DND-41 (cell line): ENCODE results near the gene ENPP1.

Experiments
- ATAC-seq: fragments of 200-7000 bp; cut with Tn5 transposase; 3 replicates; pipeline ENCODE4 v1.9.1; 2021; ENCODE audit warnings: low read depth; ENCODE audit not compliant: insufficient read depth
- DNase-seq: peaks from one replicate; pipeline ENCODE4 v3.0.0-alpha.2; 2020
- H2AFZ ChIP-seq: 2 replicates; pipeline ENCODE4 v1.6.0; 2012; ENCODE audit warnings: low read depth, low read length
- H3K27ac ChIP-seq: 2 replicates; pipeline ENCODE4 v1.5.1; 2012; ENCODE audit warnings: low read length, inconsistent platforms
- H3K27me3 ChIP-seq: fragments of 200-600 bp; sonication (generic); 2 replicates; pipeline ENCODE4 v1.6.0; 2012; ENCODE audit warnings: low read length, mild to moderate bottlenecking, inconsistent platforms; ENCODE audit not compliant: insufficient read depth, poor library complexity
- H3K36me3 ChIP-seq: 2 replicates; pipeline ENCODE4 v1.5.1; 2012; ENCODE audit warnings: low read length, inconsistent platforms; ENCODE audit not compliant: insufficient read depth
- H3K4me1 ChIP-seq: 2 replicates; pipeline ENCODE4 v1.5.1; 2012; ENCODE audit warnings: mild to moderate bottlenecking, low read length; ENCODE audit not compliant: insufficient read depth
- H3K4me2 ChIP-seq: 2 replicates; pipeline ENCODE4 v1.6.0; 2012; ENCODE audit warnings: mild to moderate bottlenecking, moderate library complexity, low read length, inconsistent platforms; ENCODE audit not compliant: insufficient read depth
- H3K4me3 ChIP-seq, 2 experiments: fragments of 200-600 bp in 1 of 2; shearing (Covaris generic) in 1 of 2; 2 replicates each; pipeline ENCODE4 v1.5.1; 2012 to 2016; ENCODE audit warnings: inconsistent platforms in 2 of 2, low read length in 2 of 2, mild to moderate bottlenecking in 2 of 2, low read depth in 1 of 2, moderate library complexity in 1 of 2
- H3K79me2 ChIP-seq: 2 replicates; pipeline ENCODE4 v1.6.0; 2012; ENCODE audit warnings: low read length, inconsistent platforms; ENCODE audit not compliant: insufficient read depth
- H3K9ac ChIP-seq: 2 replicates; pipeline ENCODE4 v1.6.0; 2012; ENCODE audit warnings: low read depth, mild to moderate bottlenecking, inconsistent platforms, low read length, moderate library complexity
- H3K9me3 ChIP-seq: 2 replicates; pipeline ENCODE4 v1.5.1; 2012; ENCODE audit warnings: low read length, moderate library complexity, mild to moderate bottlenecking, inconsistent platforms; ENCODE audit not compliant: insufficient read depth, severe bottlenecking
- H4K20me1 ChIP-seq: 2 replicates; pipeline ENCODE4 v1.6.0; 2012; ENCODE audit warnings: low read length; ENCODE audit not compliant: insufficient read depth
- EZH2 ChIP-seq: IDR thresholded peaks from 3 replicates; pipeline ENCODE4 v1.6.1; 2012; ENCODE audit warnings: borderline replicate concordance, low read depth, mild to moderate bottlenecking, moderate library complexity, low read length, inconsistent platforms; ENCODE audit not compliant: severe bottlenecking
- TF ChIP-seq, protein P1 (sequence below): IDR thresholded peaks from 2 replicates; pipeline ENCODE4 v1.5.1; 2012; ENCODE audit warnings: borderline replicate concordance, low read length, moderate library complexity, mild to moderate bottlenecking; ENCODE audit not compliant: poor library complexity, severe bottlenecking; ENCODE audit errors: extremely low read depth

The ENPP1 gene

DNA sequence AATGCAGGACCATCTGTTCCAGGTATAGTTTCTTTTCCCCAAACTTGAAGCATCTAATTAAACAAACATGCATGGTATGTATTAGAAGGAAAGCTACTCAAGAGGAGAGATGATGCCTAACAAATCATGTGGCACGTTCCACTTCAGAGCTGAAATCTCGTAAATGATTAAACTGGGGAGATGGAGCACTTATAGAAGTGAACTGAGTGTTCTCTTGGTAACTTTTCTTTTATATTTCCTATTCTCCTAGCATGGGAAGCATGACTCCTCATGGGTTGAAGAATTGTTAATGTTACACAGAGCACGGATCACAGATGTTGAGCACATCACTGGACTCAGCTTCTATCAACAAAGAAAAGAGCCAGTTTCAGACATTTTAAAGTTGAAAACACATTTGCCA lies 82.3 kb downstream of the ENPP1 start:
- H3K9me3 ChIP-seq: no peaks in the 10 kb centered on the region
- no peak overlapping the region for H3K4me2 ChIP-seq
- no peaks in the 10 kb centered on the region for H3K4me1 ChIP-seq
- H4K20me1 ChIP-seq: no peaks in the 10 kb centered on the region
- no peaks in the 10 kb centered on the region for H3K36me3 ChIP-seq
- no peak overlapping the region for H3K4me3 ChIP-seq
- peaks cover 3% of the 10 kb centered on the region for H3K27me3 ChIP-seq
- no peak overlapping the region for H3K27ac ChIP-seq
- ATAC-seq: no peak
- no peak for DNase-seq
- H3K79me2 ChIP-seq: no peaks in the 10 kb centered on the region
- H2AFZ ChIP-seq: no peak overlapping the region
- no peak overlapping the region for H3K9ac ChIP-seq
- TF ChIP-seq, protein P1, sequence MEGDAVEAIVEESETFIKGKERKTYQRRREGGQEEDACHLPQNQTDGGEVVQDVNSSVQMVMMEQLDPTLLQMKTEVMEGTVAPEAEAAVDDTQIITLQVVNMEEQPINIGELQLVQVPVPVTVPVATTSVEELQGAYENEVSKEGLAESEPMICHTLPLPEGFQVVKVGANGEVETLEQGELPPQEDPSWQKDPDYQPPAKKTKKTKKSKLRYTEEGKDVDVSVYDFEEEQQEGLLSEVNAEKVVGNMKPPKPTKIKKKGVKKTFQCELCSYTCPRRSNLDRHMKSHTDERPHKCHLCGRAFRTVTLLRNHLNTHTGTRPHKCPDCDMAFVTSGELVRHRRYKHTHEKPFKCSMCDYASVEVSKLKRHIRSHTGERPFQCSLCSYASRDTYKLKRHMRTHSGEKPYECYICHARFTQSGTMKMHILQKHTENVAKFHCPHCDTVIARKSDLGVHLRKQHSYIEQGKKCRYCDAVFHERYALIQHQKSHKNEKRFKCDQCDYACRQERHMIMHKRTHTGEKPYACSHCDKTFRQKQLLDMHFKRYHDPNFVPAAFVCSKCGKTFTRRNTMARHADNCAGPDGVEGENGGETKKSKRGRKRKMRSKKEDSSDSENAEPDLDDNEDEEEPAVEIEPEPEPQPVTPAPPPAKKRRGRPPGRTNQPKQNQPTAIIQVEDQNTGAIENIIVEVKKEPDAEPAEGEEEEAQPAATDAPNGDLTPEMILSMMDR: no peak
- TF ChIP-seq EZH2: no peak

DNA sequence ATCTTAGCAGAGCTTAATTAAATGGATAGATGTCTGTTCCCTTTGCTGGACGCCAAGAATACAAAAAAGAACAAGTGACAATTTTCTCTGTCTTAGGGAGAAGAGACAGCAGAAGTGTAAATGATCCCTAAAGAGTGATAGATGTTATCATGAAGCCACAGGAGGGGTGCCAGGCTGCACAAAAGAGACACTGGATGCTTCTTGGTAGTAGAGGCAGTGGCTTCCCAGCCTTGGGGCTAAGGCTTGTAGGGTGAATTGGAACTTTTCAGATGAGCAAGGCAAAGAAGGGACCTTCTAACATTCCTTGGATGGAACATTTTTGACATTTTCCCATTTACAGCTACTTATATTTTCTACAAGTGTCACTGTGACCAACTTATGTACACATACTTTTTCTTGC lies 85.4 kb downstream of the ENPP1 start:
- H3K4me1 ChIP-seq: no peaks in the 10 kb centered on the region
- no peak overlapping the region for H3K9ac ChIP-seq
- ATAC-seq: no peak
- no peaks in the 10 kb centered on the region for H3K79me2 ChIP-seq
- TF ChIP-seq EZH2: no peak
- TF ChIP-seq, protein P1: no peak
- H2AFZ ChIP-seq: no peak overlapping the region
- H3K4me2 ChIP-seq: no peak overlapping the region
- H4K20me1 ChIP-seq: no peaks in the 10 kb centered on the region
- H3K9me3 ChIP-seq: no peaks in the 10 kb centered on the region
- no peak overlapping the region for H3K27ac ChIP-seq
- H3K4me3 ChIP-seq: no peak overlapping the region
- DNase-seq: no peak
- peaks cover 3% of the 10 kb centered on the region for H3K27me3 ChIP-seq
- no peaks in the 10 kb centered on the region for H3K36me3 ChIP-seq

DNA sequence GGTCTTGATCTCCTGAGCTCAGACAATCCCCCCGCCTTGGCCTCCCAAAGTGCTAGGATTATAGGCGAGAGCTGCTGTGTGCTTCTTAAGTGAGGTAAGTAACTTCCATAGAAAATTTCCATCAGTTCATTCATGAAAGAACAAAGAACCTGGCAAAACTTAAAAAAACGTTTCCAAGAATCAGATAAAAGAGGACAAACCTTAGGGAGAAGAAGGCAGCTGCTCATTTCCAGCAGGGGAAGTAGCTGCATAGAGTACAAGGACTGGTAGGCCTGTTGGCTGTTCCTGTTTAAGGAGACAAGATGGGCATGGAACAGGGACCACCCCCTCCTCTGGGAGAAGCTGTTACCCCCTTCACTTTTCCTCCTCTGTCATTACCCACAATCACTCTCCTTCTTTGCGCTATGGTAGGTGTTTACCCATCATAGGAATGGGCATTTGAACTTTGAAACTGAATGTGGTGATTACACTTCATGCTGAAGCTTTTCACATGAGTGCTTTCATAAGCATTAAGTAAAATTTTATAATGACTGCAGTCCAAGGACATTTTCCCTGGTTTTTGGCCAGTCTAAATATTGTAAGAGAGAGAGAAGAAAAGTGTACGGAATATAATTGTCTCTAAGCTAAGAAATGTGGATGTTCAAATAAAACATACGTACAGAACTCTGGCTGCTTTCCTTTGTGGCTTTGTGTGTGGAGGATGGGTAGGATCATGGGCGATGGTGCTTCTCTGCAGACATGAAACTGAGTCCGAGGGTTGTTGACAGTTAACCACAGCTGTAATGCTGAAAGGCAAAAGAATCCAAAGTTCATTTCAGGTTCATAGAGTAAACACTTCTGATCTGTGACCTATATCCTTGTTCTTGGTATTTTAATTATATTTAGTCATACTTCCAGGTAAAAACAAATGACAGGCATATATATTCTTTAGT lies 86.9 kb downstream of the ENPP1 start:
- Histone ChIP-seq H3K27me3 (peaks cover 3% of the 10 kb centered on the region), H2AFZ (no peak overlapping the region), H3K9ac (no peak overlapping the region), H3K79me2 (no peaks in the 10 kb centered on the region), H3K4me2 (no peak overlapping the region), H3K9me3 (peaks cover 2% of the 10 kb centered on the region), H4K20me1 (no peaks in the 10 kb centered on the region), H3K4me3 (no peak overlapping the region), H3K36me3 (no peaks in the 10 kb centered on the region), H3K4me1 (no peaks in the 10 kb centered on the region), H3K27ac (no peak overlapping the region)
- TF ChIP-seq, protein P1: no peak
- TF ChIP-seq EZH2: no peak
- DNase-seq: no peak
- ATAC-seq: no peak
